Measurements from ENCODE around the gene FAM43B.

Gene FAM43B

GRCh38 chr1:20521960-20522861 is 30.2 kb upstream of the FAM43B start:
- no peak overlapping the region for H3K4me3 ChIP-seq (ENCODE audit: control insufficient read depth, low read depth, low read length)
- DNase-seq (ENCODE audit: low read depth) = peak; percentile 11
- peak; percentile 94 for TF ChIP-seq CTCF (IDR thresholded peaks at IDR 0.05; ENCODE audit: control insufficient read depth, insufficient read depth, low read depth, low read length, missing control alignments)

GRCh38 chr1:20526267-20526666 is 26.1 kb upstream of the FAM43B start:
- no peak for TF ChIP-seq CTCF (IDR thresholded peaks at IDR 0.05; ENCODE audit: control insufficient read depth, insufficient read depth, low read depth, low read length, missing control alignments)
- no peak for DNase-seq (ENCODE audit: low read depth)

GRCh38 chr1:20528221-20528620 is 24.2 kb upstream of the FAM43B start:
- no peak for TF ChIP-seq CTCF (IDR thresholded peaks at IDR 0.05; ENCODE audit: control insufficient read depth, insufficient read depth, low read depth, low read length, missing control alignments)
- no peak overlapping the region for H3K4me3 ChIP-seq (ENCODE audit: control insufficient read depth, low read depth, low read length)
- no peak for DNase-seq (ENCODE audit: low read depth)

More at GRCh38 chr1:20526267-20526666, 26.1 kb upstream of the FAM43B start:
- no peak overlapping the region for H3K4me3 ChIP-seq (ENCODE audit: control insufficient read depth, low read depth, low read length)

GRCh38 chr1:20530306-20530705 is 22.1 kb upstream of the FAM43B start:
- no peak overlapping the region for H3K4me3 ChIP-seq (ENCODE audit: control insufficient read depth, low read depth, low read length)
- DNase-seq (ENCODE audit: low read depth) = no peak
- TF ChIP-seq CTCF (IDR thresholded peaks at IDR 0.05; ENCODE audit: control insufficient read depth, insufficient read depth, low read depth, low read length, missing control alignments) = no peak

GRCh38 chr1:20530901-20531300 is 21.5 kb upstream of the FAM43B start:
- H3K4me3 ChIP-seq (ENCODE audit: control insufficient read depth, low read depth, low read length) = no peak overlapping the region
- TF ChIP-seq CTCF (IDR thresholded peaks at IDR 0.05; ENCODE audit: control insufficient read depth, insufficient read depth, low read depth, low read length, missing control alignments) = no peak
- DNase-seq (ENCODE audit: low read depth) = no peak

GRCh38 chr1:20533635-20534034 is 18.7 kb upstream of the FAM43B start:
- DNase-seq (ENCODE audit: low read depth) = no peak
- TF ChIP-seq CTCF (IDR thresholded peaks at IDR 0.05; ENCODE audit: control insufficient read depth, insufficient read depth, low read depth, low read length, missing control alignments) = no peak
- no peak overlapping the region for H3K4me3 ChIP-seq (ENCODE audit: control insufficient read depth, low read depth, low read length)

All from AG09309 (cell line).